HepG2 (cell line): ENCODE data around the gene ATP5MK. TPM values are rescaled to one million over a fixed set of nuclear protein-coding genes. Genes with fewer than 3 reads are reported as not detected.

Experiments used
- AHDC1 ChIP-seq: sonication (generic); formaldehyde crosslinking; IDR thresholded peaks from 2 replicates; pipeline ENCODE4 v1.5.1; 2020; ENCODE audit warnings: mild to moderate bottlenecking, missing genetic modification reagents, borderline replicate concordance
- ATF1 ChIP-seq: IDR thresholded peaks from 2 replicates; pipeline ENCODE4 v1.6.1; 2016; ENCODE audit warnings: mild to moderate bottlenecking, control low read depth
- CBX1 ChIP-seq: IDR thresholded peaks from one replicate; pipeline ENCODE4 v1.6.1; 2016; ENCODE audit warnings: antibody characterized with exemption, low read depth
- RBFOX2 ChIP-seq: fragments of 200-400 bp; formaldehyde crosslinking; IDR thresholded peaks from 2 replicates; pipeline ENCODE4 v1.6.1; 2017; ENCODE audit warnings: low read depth, mild to moderate bottlenecking, low read length
- RNF219 ChIP-seq: sonication (generic); formaldehyde crosslinking; IDR thresholded peaks from 2 replicates; pipeline ENCODE4 v1.5.0; 2020; ENCODE audit warnings: mild to moderate bottlenecking, missing genetic modification reagents
- TIGD3 ChIP-seq: sonication (generic); formaldehyde crosslinking; IDR thresholded peaks from 2 replicates; pipeline ENCODE4 v1.5.1; 2020; ENCODE audit warnings: mild to moderate bottlenecking, missing genetic modification reagents, borderline replicate concordance
- ZEB1 ChIP-seq: IDR thresholded peaks from 2 replicates; pipeline ENCODE4 v1.6.1; 2012; ENCODE audit warnings: mild to moderate bottlenecking, low read depth, inconsistent platforms; ENCODE audit not compliant: insufficient replicate concordance
- ZFP82 ChIP-seq: sonication (generic); formaldehyde crosslinking; IDR thresholded peaks from 2 replicates; pipeline ENCODE4 v1.5.1; 2020; ENCODE audit warnings: mild to moderate bottlenecking, missing genetic modification reagents, borderline replicate concordance
- ZNF317 ChIP-seq: sonication (generic); formaldehyde crosslinking; IDR thresholded peaks from 2 replicates; pipeline ENCODE4 v1.5.0; 2020; ENCODE audit warnings: mild to moderate bottlenecking, missing genetic modification reagents
- ZNF441 ChIP-seq: sonication (generic); formaldehyde crosslinking; IDR thresholded peaks from 2 replicates; pipeline ENCODE4 v1.7.0; 2021; ENCODE audit warnings: missing genetic modification reagents, borderline replicate concordance
- ZNF460 ChIP-seq: sonication (generic); formaldehyde crosslinking; IDR thresholded peaks from 2 replicates; pipeline ENCODE4 v1.5.1; 2020; ENCODE audit warnings: missing genetic modification reagents, mild to moderate bottlenecking, borderline replicate concordance
- ZNF607 ChIP-seq: sonication (generic); formaldehyde crosslinking; IDR thresholded peaks from 2 replicates; pipeline ENCODE4 v1.5.1; 2020; ENCODE audit warnings: missing genetic modification reagents, mild to moderate bottlenecking, borderline replicate concordance
- ZNF839 ChIP-seq: sonication (generic); formaldehyde crosslinking; IDR thresholded peaks from 2 replicates; pipeline ENCODE4 v1.4.0; 2020; ENCODE audit warnings: missing genetic modification reagents, mild to moderate bottlenecking, borderline replicate concordance
- polyA plus RNA-seq, 8 experiments: library from polyadenylated mRNA; depleted of rRNA in 3 of 8; stranded (reverse) in 7 of 8; unstranded in 1 of 8; fragments of >200 nt; fragmentation: Illumina TruSeq in 4 of 8; extraction: Trizol in 4 of 8; gene quantifications; 2 replicates each; pipeline versions ENCODE4 v1.2.1 to v1.2.3, GENCODE V29; 2011 to 2016; ENCODE audit warnings: low read depth in 4 of 8, missing spikeins in 1 of 8, mixed read lengths in 1 of 8; ENCODE audit not compliant: insufficient read depth in 1 of 8
- total RNA-seq, 5 experiments: library from RNA; depleted of rRNA; stranded (reverse); fragments of >200 nt; fragmentation: Illumina TruSeq; extraction: Trizol; gene quantifications; 2 replicates each; pipeline ENCODE4 v1.2.3, GENCODE V29; 2016; ENCODE audit warnings: low read depth in 1 of 5
- TF ChIP-seq, protein P1 (sequence below): sonication (generic); formaldehyde crosslinking; IDR thresholded peaks from 2 replicates; pipeline ENCODE4 v1.4.0; 2020; ENCODE audit warnings: mild to moderate bottlenecking, missing genetic modification reagents

The ATP5MK gene
- total and polyA plus RNA-seq, 2 of the 13 experiments (the other 11 are each of a cell fraction or from before 2014, with no cell fraction given) = 312 to 517 TPM

- TF ChIP-seq AHDC1 (CRISPR knock-in tag) (0 out of 2 replicates have a peak, but pooled peaks have one; percentile 3), ZFP82 (CRISPR knock-in tag) (0 out of 2 replicates have a peak, but pooled peaks have one; percentile 31), RBFOX2 (peak; percentile 43; the same call in 1 of the 2 replicates), RNF219 (CRISPR knock-in tag) (peak; percentile 49; the same call in 1 of the 2 replicates), ZNF317 (CRISPR knock-in tag) (0 out of 2 replicates have a peak, but pooled peaks have one; percentile 8), CBX1 (no peak), ZNF460 (CRISPR knock-in tag) (peak; percentile 87; the same call in 1 of the 2 replicates), ZNF607 (CRISPR knock-in tag) (no peak), ZEB1 (peak; percentile 54), ATF1 (peak; percentile 66; the same call in 1 of the 2 replicates), ZNF441 (CRISPR knock-in tag) (peak; percentile 98), TIGD3 (CRISPR knock-in tag) (peak; percentile 0; the same call in 1 of the 2 replicates), ZNF839 (CRISPR knock-in tag) (no peak)
- TF ChIP-seq, protein P1, sequence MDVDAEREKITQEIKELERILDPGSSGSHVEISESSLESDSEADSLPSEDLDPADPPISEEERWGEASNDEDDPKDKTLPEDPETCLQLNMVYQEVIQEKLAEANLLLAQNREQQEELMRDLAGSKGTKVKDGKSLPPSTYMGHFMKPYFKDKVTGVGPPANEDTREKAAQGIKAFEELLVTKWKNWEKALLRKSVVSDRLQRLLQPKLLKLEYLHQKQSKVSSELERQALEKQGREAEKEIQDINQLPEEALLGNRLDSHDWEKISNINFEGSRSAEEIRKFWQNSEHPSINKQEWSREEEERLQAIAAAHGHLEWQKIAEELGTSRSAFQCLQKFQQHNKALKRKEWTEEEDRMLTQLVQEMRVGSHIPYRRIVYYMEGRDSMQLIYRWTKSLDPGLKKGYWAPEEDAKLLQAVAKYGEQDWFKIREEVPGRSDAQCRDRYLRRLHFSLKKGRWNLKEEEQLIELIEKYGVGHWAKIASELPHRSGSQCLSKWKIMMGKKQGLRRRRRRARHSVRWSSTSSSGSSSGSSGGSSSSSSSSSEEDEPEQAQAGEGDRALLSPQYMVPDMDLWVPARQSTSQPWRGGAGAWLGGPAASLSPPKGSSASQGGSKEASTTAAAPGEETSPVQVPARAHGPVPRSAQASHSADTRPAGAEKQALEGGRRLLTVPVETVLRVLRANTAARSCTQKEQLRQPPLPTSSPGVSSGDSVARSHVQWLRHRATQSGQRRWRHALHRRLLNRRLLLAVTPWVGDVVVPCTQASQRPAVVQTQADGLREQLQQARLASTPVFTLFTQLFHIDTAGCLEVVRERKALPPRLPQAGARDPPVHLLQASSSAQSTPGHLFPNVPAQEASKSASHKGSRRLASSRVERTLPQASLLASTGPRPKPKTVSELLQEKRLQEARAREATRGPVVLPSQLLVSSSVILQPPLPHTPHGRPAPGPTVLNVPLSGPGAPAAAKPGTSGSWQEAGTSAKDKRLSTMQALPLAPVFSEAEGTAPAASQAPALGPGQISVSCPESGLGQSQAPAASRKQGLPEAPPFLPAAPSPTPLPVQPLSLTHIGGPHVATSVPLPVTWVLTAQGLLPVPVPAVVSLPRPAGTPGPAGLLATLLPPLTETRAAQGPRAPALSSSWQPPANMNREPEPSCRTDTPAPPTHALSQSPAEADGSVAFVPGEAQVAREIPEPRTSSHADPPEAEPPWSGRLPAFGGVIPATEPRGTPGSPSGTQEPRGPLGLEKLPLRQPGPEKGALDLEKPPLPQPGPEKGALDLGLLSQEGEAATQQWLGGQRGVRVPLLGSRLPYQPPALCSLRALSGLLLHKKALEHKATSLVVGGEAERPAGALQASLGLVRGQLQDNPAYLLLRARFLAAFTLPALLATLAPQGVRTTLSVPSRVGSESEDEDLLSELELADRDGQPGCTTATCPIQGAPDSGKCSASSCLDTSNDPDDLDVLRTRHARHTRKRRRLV (CRISPR knock-in tag) = peak; percentile 11; the same call in 1 of the 2 replicates
Observed at GRCh38 chr10:103367379-103367781, 28.9 kb downstream of the ATP5MK start (continued).
